NCI-H2107 treated with DMSO at 0.1 percent for 48 hours (cell line): Measurements from ENCODE around the gene FMN2.

Experiments used
- DNase-seq: peaks from one replicate; lab custom pipeline; 2025; ENCODE audit not compliant: unreplicated experiment; lab: John Stamatoyannopoulos, UW

FMN2 gene

GRCh38 chr1:240193679-240194078, 102.0 kb downstream of the FMN2 start:
- DNase-seq = no peak

GRCh38 chr1:240194120-240194519, 102.4 kb downstream of the FMN2 start:
- no peak for DNase-seq

GRCh38 chr1:240198376-240198775, 106.7 kb downstream of the FMN2 start:
- no peak for DNase-seq

GRCh38 chr1:240199758-240200645, 108.3 kb downstream of the FMN2 start:
- no peak for DNase-seq

- DNase-seq = no peak
Measured at GRCh38 chr1:240201931-240202330, 110.2 kb downstream of the FMN2 start.

- DNase-seq = no peak
Measured at GRCh38 chr1:240207073-240207709, 115.5 kb downstream of the FMN2 start.

GRCh38 chr1:240210026-240210425, 118.3 kb downstream of the FMN2 start:
- no peak for DNase-seq

- DNase-seq = no peak
Measured at GRCh38 chr1:240212556-240212955, 120.9 kb downstream of the FMN2 start.

- no peak for DNase-seq
Measured at GRCh38 chr1:240217403-240217802, 125.7 kb downstream of the FMN2 start.

- DNase-seq = no peak
Measured at GRCh38 chr1:240219104-240219503, 127.4 kb downstream of the FMN2 start.

GRCh38 chr1:240226102-240226501, 134.4 kb downstream of the FMN2 start:
- no peak for DNase-seq

- no peak for DNase-seq
Measured at GRCh38 chr1:240230816-240231215, 139.1 kb downstream of the FMN2 start.

- no peak for DNase-seq
Measured at GRCh38 chr1:240232530-240232929, 140.8 kb downstream of the FMN2 start.

GRCh38 chr1:240234485-240235210, 143.0 kb downstream of the FMN2 start:
- DNase-seq = no peak

GRCh38 chr1:240235521-240236288, 144.0 kb downstream of the FMN2 start:
- no peak for DNase-seq

GRCh38 chr1:240237305-240237721, 145.6 kb downstream of the FMN2 start:
- DNase-seq = no peak

- DNase-seq = no peak
Measured at GRCh38 chr1:240239309-240239708, 147.6 kb downstream of the FMN2 start.

GRCh38 chr1:240241278-240241677, 149.6 kb downstream of the FMN2 start:
- no peak for DNase-seq

- no peak for DNase-seq
Measured at GRCh38 chr1:240242601-240243144, 151.0 kb downstream of the FMN2 start.

- DNase-seq = no peak
Measured at GRCh38 chr1:240244968-240245628, 153.4 kb downstream of the FMN2 start.
